Effector memory CD4-positive, alpha-beta T cell (primary cell): ENCODE results near the gene NCCRP1.

Source experiments
- DNase-seq, 3 donors: peaks; one replicate each; pipeline ENCODE4 v3.0.0-alpha.2; 2020
- H3K27ac ChIP-seq: 2 replicates; pipeline ENCODE4 v1.7.0; 2013; ENCODE audit warnings: mild to moderate bottlenecking, low read length, moderate library complexity; ENCODE audit not compliant: insufficient read depth, poor library complexity, severe bottlenecking
- H3K27me3 ChIP-seq: replicated peaks from 2 replicates; pipeline ENCODE4 v1.7.0; 2013; ENCODE audit warnings: mild to moderate bottlenecking, low read length; ENCODE audit not compliant: insufficient read depth, control insufficient read depth, poor library complexity, severe bottlenecking
- H3K36me3 ChIP-seq: 2 replicates; pipeline ENCODE4 v1.7.0; 2013; ENCODE audit warnings: mild to moderate bottlenecking, low read length, moderate library complexity; ENCODE audit not compliant: control insufficient read depth, insufficient read depth
- H3K4me1 ChIP-seq: 2 replicates; pipeline ENCODE4 v1.7.0; 2013; ENCODE audit warnings: low read length, mild to moderate bottlenecking; ENCODE audit not compliant: control insufficient read depth, insufficient read depth, poor library complexity, severe bottlenecking
- H3K4me3 ChIP-seq: 2 replicates; pipeline ENCODE4 v1.7.0; 2013; ENCODE audit warnings: low read length, low read depth, mild to moderate bottlenecking; ENCODE audit not compliant: insufficient read depth, poor library complexity, severe bottlenecking
- H3K9me3 ChIP-seq: 2 replicates; pipeline ENCODE4 v1.7.0; 2013; ENCODE audit warnings: mild to moderate bottlenecking, low read length, moderate library complexity; ENCODE audit not compliant: control insufficient read depth

NCCRP1 gene

GRCh38 chr19:39155741-39156140 is 41.0 kb upstream of the NCCRP1 start:
- Histone ChIP-seq H3K27me3 (no peaks in the 10 kb centered on the region), H3K27ac (no peak overlapping the region), H3K4me1 (no peaks in the 10 kb centered on the region), H3K9me3 (no peaks in the 10 kb centered on the region), H3K36me3 (no peaks in the 10 kb centered on the region), H3K4me3 (no peak overlapping the region)
- DNase-seq: no peak

DNA sequence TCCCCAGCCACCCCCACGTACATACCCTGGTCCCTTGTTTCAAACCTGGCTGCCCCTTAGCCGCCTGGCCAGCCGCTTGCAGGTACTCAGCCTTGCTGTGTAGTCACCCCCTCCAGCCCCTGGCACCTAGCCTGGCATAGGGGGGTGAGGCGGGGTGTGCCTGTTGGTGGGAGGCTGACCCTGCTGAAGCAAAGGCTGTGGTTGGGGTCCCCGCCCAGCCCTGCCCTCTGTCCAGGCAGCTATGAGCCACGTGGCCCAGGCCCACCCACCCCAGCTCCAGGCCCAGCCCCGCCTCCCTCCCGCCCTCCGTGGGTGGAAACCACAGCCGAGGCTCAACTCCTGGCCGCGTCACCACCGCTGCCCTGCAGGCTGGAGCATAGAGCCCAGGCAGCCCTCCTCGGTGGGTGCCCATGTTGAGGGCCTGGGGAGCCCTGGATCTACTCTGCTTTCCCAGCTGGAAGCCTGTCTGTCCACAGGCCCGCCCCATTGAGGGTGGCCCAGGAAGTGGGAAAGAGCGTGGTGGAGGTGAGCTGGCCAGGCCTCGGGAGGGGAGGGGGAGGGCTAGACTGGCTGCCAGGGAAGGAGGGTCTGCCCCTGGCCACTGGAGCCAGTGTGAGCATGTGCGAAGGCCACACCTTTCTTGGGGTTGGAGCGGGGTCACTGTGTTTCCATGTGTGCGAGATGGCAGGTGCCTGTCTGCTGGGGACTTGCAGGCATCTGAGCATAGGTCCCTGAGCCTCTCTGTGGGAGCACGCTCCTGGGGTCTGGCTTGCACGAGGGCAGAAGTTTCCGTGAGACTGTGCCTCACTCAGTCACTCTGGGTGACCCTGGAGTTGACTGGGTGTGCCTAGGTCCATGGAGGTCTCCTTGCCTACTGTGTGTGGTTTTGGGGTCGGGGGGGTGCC is 40.2 kb upstream of the NCCRP1 start:
- Histone ChIP-seq H3K27ac (no peak overlapping the region), H3K27me3 (no peaks in the 10 kb centered on the region), H3K9me3 (no peaks in the 10 kb centered on the region), H3K4me3 (no peak overlapping the region), H3K36me3 (no peaks in the 10 kb centered on the region), H3K4me1 (no peaks in the 10 kb centered on the region)
- DNase-seq: no peak

- DNase-seq: no peak
- H3K4me1 ChIP-seq: no peaks in the 10 kb centered on the region
- no peak overlapping the region for H3K4me3 ChIP-seq
- H3K36me3 ChIP-seq: no peaks in the 10 kb centered on the region
- no peaks in the 10 kb centered on the region for H3K9me3 ChIP-seq
- no peaks in the 10 kb centered on the region for H3K27me3 ChIP-seq
- H3K27ac ChIP-seq: no peak overlapping the region
Observed at GRCh38 chr19:39157275-39157996, 39.3 kb upstream of the NCCRP1 start.

GRCh38 chr19:39157997-39158389 is 38.8 kb upstream of the NCCRP1 start:
- no peak overlapping the region for H3K4me3 ChIP-seq

GRCh38 chr19:39158646-39159260 is 38.0 kb upstream of the NCCRP1 start:
- Histone ChIP-seq H3K27me3 (no peaks in the 10 kb centered on the region), H3K9me3 (no peaks in the 10 kb centered on the region), H3K27ac (no peak overlapping the region), H3K36me3 (no peaks in the 10 kb centered on the region), H3K4me3 (no peak overlapping the region), H3K4me1 (no peaks in the 10 kb centered on the region)
- no peak for DNase-seq

More at GRCh38 chr19:39157997-39158389, 38.8 kb upstream of the NCCRP1 start:
- Histone ChIP-seq H3K9me3 (no peaks in the 10 kb centered on the region), H3K27ac (no peak overlapping the region), H3K4me1 (no peaks in the 10 kb centered on the region), H3K27me3 (no peaks in the 10 kb centered on the region), H3K36me3 (no peaks in the 10 kb centered on the region)
- no peak for DNase-seq

DNA sequence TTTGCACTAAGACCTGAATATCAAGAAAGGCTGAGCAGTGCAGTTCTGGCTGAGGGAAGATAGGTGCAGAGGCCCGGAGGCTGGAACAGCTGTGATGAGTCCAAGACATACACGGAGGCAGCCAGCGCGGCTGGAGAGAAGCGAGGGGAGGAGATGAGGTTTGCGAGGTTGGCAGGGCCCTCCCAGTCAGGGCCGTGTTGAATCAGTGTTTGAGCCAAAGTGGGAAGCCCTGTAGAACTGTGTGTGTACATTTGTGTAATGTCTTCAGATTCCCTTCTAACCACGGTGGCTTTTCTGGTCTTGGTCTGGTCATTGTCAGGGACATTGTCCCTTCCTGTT is 36.3 kb upstream of the NCCRP1 start:
- H3K4me1 ChIP-seq: no peaks in the 10 kb centered on the region
- H3K27ac ChIP-seq: no peak overlapping the region
- H3K36me3 ChIP-seq: no peaks in the 10 kb centered on the region
- H3K9me3 ChIP-seq: no peaks in the 10 kb centered on the region
- DNase-seq: no peak
- H3K27me3 ChIP-seq: no peaks in the 10 kb centered on the region
- no peak overlapping the region for H3K4me3 ChIP-seq

DNA sequence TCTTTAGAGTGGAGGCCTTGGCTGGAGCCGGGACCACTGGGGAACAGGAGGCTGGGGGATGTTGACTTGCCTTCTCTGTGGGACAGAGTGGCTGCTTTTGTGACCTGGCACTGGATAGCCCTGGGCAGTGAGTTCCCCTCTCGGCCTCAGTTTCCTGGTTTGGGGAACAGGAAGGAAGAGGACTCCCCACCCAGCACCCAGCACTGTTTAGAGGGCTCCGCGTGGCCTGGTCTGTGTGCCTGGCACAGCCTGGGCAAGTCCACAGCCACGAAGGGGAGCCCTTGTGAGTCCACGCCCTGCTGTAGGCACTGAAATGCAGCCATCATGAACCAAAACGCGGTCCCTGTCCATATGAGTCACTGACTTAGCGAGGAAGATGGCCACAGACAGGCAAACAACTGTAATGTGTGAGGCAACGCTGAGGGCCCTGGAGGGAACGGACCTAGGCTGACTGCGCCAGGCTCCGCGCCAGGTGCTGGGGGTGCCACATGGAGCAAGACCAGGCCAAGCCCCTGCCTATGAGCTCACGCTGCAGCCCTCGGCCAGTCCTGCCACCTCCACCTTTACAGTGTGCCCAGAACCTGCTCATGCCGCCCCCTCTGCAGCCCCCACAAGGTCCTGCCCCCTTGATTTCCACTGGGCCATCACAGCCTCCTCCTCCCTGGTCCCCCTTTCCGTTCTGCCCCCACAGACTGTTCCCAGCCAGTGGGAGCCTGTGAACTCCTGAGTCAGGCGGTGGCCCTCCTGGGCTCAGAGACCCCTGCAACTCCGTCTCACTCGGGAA is 35.7 kb upstream of the NCCRP1 start:
- no peak for DNase-seq
- no peak overlapping the region for H3K4me3 ChIP-seq
- no peaks in the 10 kb centered on the region for H3K36me3 ChIP-seq
- no peaks in the 10 kb centered on the region for H3K9me3 ChIP-seq
- H3K4me1 ChIP-seq: no peaks in the 10 kb centered on the region
- H3K27me3 ChIP-seq: no peaks in the 10 kb centered on the region
- H3K27ac ChIP-seq: no peak overlapping the region

DNA sequence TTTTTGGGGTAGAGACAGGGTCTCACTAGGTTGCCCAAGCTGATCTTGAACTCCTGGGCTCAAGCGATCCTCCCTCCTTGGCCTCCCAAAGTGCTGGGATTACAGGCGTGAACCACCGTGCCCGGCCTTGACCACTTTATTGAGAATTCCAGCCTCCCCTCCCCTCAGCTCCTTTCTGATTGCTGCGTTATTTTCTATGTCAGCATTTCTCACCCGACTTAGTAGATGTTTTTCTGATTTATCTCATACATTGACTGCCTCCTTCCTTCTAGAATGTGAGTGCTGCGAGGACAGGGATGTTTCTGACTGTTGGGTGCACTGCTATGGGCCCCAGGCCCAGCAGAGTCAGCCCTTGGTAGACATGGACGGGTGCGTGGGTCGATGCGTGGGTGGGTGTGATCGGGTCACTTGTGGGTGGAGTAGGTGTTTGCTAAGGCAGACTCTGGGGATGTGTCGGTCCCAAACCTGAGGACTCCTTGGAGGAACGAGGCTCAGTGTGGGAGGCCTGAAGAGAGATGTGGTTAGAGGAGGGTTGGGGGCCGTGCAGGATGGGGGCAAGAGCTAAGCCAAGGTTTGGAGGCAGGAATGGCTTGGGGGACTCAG is 34.2 kb upstream of the NCCRP1 start:
- DNase-seq: no peak
- no peaks in the 10 kb centered on the region for H3K4me1 ChIP-seq
- H3K4me3 ChIP-seq: no peak overlapping the region
- no peaks in the 10 kb centered on the region for H3K9me3 ChIP-seq
- no peak overlapping the region for H3K27ac ChIP-seq
- no peaks in the 10 kb centered on the region for H3K36me3 ChIP-seq
- H3K27me3 ChIP-seq: no peaks in the 10 kb centered on the region

- no peak overlapping the region for H3K27ac ChIP-seq
- DNase-seq: no peak
- H3K4me3 ChIP-seq: no peak overlapping the region
- H3K9me3 ChIP-seq: no peaks in the 10 kb centered on the region
- H3K4me1 ChIP-seq: no peaks in the 10 kb centered on the region
- H3K36me3 ChIP-seq: no peaks in the 10 kb centered on the region
- no peaks in the 10 kb centered on the region for H3K27me3 ChIP-seq
Observed at GRCh38 chr19:39163621-39164020, 33.1 kb upstream of the NCCRP1 start.
